HCT116 (cell line): ENCODE results near the gene LMOD3.

Experiments used
- CBX3 ChIP-seq: IDR thresholded peaks from 2 replicates; pipeline ENCODE4 v1.6.1; 2012; ENCODE audit warnings: low read depth
- CTCF ChIP-seq, 3 experiments: fragments of 200-600 bp in 1 of 3; sonication (generic) in 1 of 3; IDR thresholded peaks in 2 of 3; conservative IDR thresholded peaks in 1 of 3; 2 replicates each; pipeline ENCODE4 v1.5.1; 2012 to 2017; ENCODE audit warnings: low read depth in 2 of 3, low read length in 2 of 3, antibody characterized with exemption in 1 of 3, borderline replicate concordance in 1 of 3, control low read depth in 1 of 3, mild to moderate bottlenecking in 1 of 3, mixed read lengths in 1 of 3, mixed run types in 1 of 3, moderate library complexity in 1 of 3; ENCODE audit not compliant: insufficient read depth in 1 of 3
- EZH2 ChIP-seq: fragments of 200-600 bp; sonication (generic); IDR thresholded peaks from 2 replicates; pipeline ENCODE4 v1.6.1; 2017; ENCODE audit warnings: antibody characterized with exemption, mixed run types
- EZH2phosphoT487 ChIP-seq: fragments of 200-600 bp; IDR thresholded peaks from 2 replicates; pipeline ENCODE4 v1.6.1; 2018; ENCODE audit warnings: antibody characterized with exemption, borderline replicate concordance
- JUND ChIP-seq: IDR thresholded peaks from 2 replicates; pipeline ENCODE4 v1.6.1; 2012
- POLR2AphosphoS5 ChIP-seq: IDR thresholded peaks from 2 replicates; pipeline ENCODE4 v1.6.1; 2011; ENCODE audit warnings: mild to moderate bottlenecking, low read depth, low read length, moderate library complexity
- SIN3A ChIP-seq: IDR thresholded peaks from 2 replicates; pipeline ENCODE4 v1.6.1; 2012; ENCODE audit warnings: low read depth
- YY1 ChIP-seq: IDR thresholded peaks from 2 replicates; pipeline ENCODE4 v1.6.1; 2011; ENCODE audit warnings: low read length, low read depth, moderate library complexity, mild to moderate bottlenecking; ENCODE audit not compliant: insufficient replicate concordance; ENCODE audit errors: extremely low read depth
- ZBTB33 ChIP-seq: IDR thresholded peaks from 2 replicates; pipeline ENCODE4 v1.6.1; 2011; ENCODE audit warnings: mild to moderate bottlenecking, low read length, moderate library complexity; ENCODE audit not compliant: insufficient replicate concordance; ENCODE audit errors: extremely low read depth
- ZFX ChIP-seq: fragments of 450-650 bp; IDR thresholded peaks from 2 replicates; pipeline ENCODE4 v1.6.1; 2017
- ZNF274 ChIP-seq: fragments of 200-500 bp; sonication (Bioruptor generic); IDR thresholded peaks from 2 replicates; pipeline ENCODE4 v1.6.1; 2014; ENCODE audit warnings: mild to moderate bottlenecking, low read depth, low read length, inconsistent platforms

GRCh38 chr3:69095636-69096035, 26.8 kb downstream of the LMOD3 start:
- no peak for TF ChIP-seq EZH2
- no peak for TF ChIP-seq ZNF274
- TF ChIP-seq SIN3A, result no peak
- TF ChIP-seq CTCF (IDR thresholded peaks at IDR 0.05 in 2 of 3, conservative IDR thresholded peaks at IDR 0.05 in 1 of 3; ENCODE audit: borderline replicate concordance in 1 of 3, insufficient read depth in 1 of 3, low read depth in 2 of 3, low read length in 2 of 3), result no peak
- no peak for TF ChIP-seq ZFX
- no peak for TF ChIP-seq CBX3
- TF ChIP-seq JUND, result no peak
- no peak for TF ChIP-seq EZH2phosphoT487
- TF ChIP-seq POLR2AphosphoS5, result no peak
- TF ChIP-seq ZBTB33, result no peak
- no peak for TF ChIP-seq YY1
